IMR-90 (cell line): ENCODE data around the gene AMPD2. TPM values are rescaled to one million over a fixed set of nuclear protein-coding genes. Genes with fewer than 3 reads are reported as not detected.

Source experiments
- ATAC-seq: fragments of 200-7000 bp; cut with Tn5 transposase; 2 replicates; pipeline ENCODE4 v1.9.1; 2020; ENCODE audit warnings: low read depth, mild to moderate bottlenecking, moderate library complexity
- BruUV-seq: library from RNA; stranded (reverse); fragments of 400-500 nt; replicated peaks from 2 replicates; lab custom pipeline; 2021; lab: Mats Ljungman, UMichigan
- CTCF ChIA-PET: fragments of 300-600 bp; formaldehyde crosslinking; extraction: SDS; loops from one replicate; lab custom pipeline; 2021; ENCODE audit warnings: antibody characterized with exemption; lab: Yijun Ruan, JAX
- POLR2A ChIA-PET: fragments of 300-600 bp; sonication (Branson Sonifier 250); formaldehyde crosslinking; loops from one replicate; lab custom pipeline; 2022; ENCODE audit warnings: antibody characterized with exemption; ENCODE audit not compliant: unreplicated experiment; lab: Charles Lee
- DNase-seq: peaks from one replicate; pipeline ENCODE4 v3.0.0; 2013
- H2AFZ ChIP-seq: replicated peaks from 2 replicates; pipeline ENCODE3; 2013; ENCODE audit warnings: low read length, mild to moderate bottlenecking; ENCODE audit not compliant: poor library complexity
- H2AK5ac ChIP-seq: 2 replicates; pipeline ENCODE4 v1.6.1; 2013; ENCODE audit warnings: low read depth, low read length, inconsistent platforms
- H2AK9ac ChIP-seq: replicated peaks from 2 replicates; pipeline ENCODE3; 2013; ENCODE audit warnings: mild to moderate bottlenecking, low read depth, low read length, moderate library complexity; ENCODE audit not compliant: poor library complexity
- H2BK120ac ChIP-seq: 2 replicates; pipeline ENCODE4 v1.6.1; 2013; ENCODE audit warnings: low read depth, low read length, inconsistent platforms
- H2BK15ac ChIP-seq: 3 replicates; pipeline ENCODE4 v1.6.1; 2013; ENCODE audit warnings: low read depth, low read length, inconsistent platforms
- H2BK20ac ChIP-seq: 2 replicates; pipeline ENCODE4 v1.6.1; 2013; ENCODE audit warnings: low read depth, mild to moderate bottlenecking, inconsistent platforms, low read length, moderate library complexity
- H2BK5ac ChIP-seq: 2 replicates; pipeline ENCODE4 v1.6.1; 2013; ENCODE audit warnings: mild to moderate bottlenecking, low read depth, low read length, inconsistent platforms; ENCODE audit not compliant: poor library complexity, severe bottlenecking
- H3K14ac ChIP-seq: replicated peaks from 2 replicates; pipeline ENCODE4 v1.6.1; 2013; ENCODE audit warnings: low read depth, low read length, inconsistent platforms
- H3K18ac ChIP-seq: 2 replicates; pipeline ENCODE4 v1.6.1; 2013; ENCODE audit warnings: low read depth, low read length, control low read depth
- H3K23ac ChIP-seq: 2 replicates; pipeline ENCODE4 v1.6.1; 2013; ENCODE audit warnings: low read depth, low read length, inconsistent platforms
- H3K27ac ChIP-seq: 2 replicates; pipeline ENCODE4 v1.5.1; 2013; ENCODE audit warnings: mild to moderate bottlenecking, control low read depth, low read length; ENCODE audit not compliant: insufficient read depth
- H3K27me3 ChIP-seq: 2 replicates; pipeline ENCODE4 v1.6.1; 2013; ENCODE audit warnings: low read length; ENCODE audit not compliant: control insufficient read depth, insufficient read depth
- H3K36me3 ChIP-seq: 2 replicates; pipeline ENCODE4 v1.6.1; 2013; ENCODE audit warnings: low read length, mixed read lengths; ENCODE audit not compliant: control insufficient read depth, insufficient read depth
- H3K4ac ChIP-seq: 2 replicates; pipeline ENCODE4 v1.6.1; 2013; ENCODE audit warnings: low read depth, low read length, inconsistent platforms
- H3K4me1 ChIP-seq: 2 replicates; pipeline ENCODE4 v1.6.1; 2013; ENCODE audit warnings: low read length, mixed read lengths; ENCODE audit not compliant: control insufficient read depth, insufficient read depth
- H3K4me2 ChIP-seq: 2 replicates; pipeline ENCODE4 v1.6.1; 2013; ENCODE audit warnings: low read depth, mild to moderate bottlenecking, control low read depth, low read length, moderate library complexity
- H3K4me3 ChIP-seq: 2 replicates; pipeline ENCODE4 v1.5.1; 2013; ENCODE audit warnings: low read depth, mild to moderate bottlenecking, control low read depth, low read length, moderate library complexity; ENCODE audit not compliant: insufficient read depth
- H3K56ac ChIP-seq: 2 replicates; pipeline ENCODE4 v1.6.1; 2013; ENCODE audit warnings: low read length, inconsistent platforms; ENCODE audit not compliant: insufficient read depth; ENCODE audit errors: extremely low read depth
- H3K79me1 ChIP-seq, 2 experiments: 2 replicates each; pipeline ENCODE4 v1.6.1; 2013; ENCODE audit warnings: low read length in 2 of 2, inconsistent platforms in 1 of 2, low read depth in 1 of 2
- H3K9ac ChIP-seq: 2 replicates; pipeline ENCODE4 v1.6.1; 2013; ENCODE audit warnings: low read depth, low read length, control low read depth
- H3K9me1 ChIP-seq: 2 replicates; pipeline ENCODE4 v1.6.1; 2013; ENCODE audit warnings: low read length, inconsistent platforms; ENCODE audit not compliant: insufficient read depth
- H3K9me3 ChIP-seq: 2 replicates; pipeline ENCODE4 v1.6.1; 2013; ENCODE audit warnings: low read length; ENCODE audit not compliant: control insufficient read depth, insufficient read depth
- H4K20me1 ChIP-seq: 2 replicates; pipeline ENCODE4 v1.6.1; 2013; ENCODE audit warnings: low read length, inconsistent platforms; ENCODE audit not compliant: insufficient read depth
- H4K5ac ChIP-seq: 2 replicates; pipeline ENCODE4 v1.6.1; 2013; ENCODE audit warnings: mild to moderate bottlenecking, low read depth, low read length, control low read depth
- H4K8ac ChIP-seq, 2 experiments: 2 replicates each; pipeline ENCODE4 v1.6.1; 2013; ENCODE audit warnings: low read depth in 2 of 2, low read length in 2 of 2, control low read depth in 1 of 2, inconsistent platforms in 1 of 2
- H4K91ac ChIP-seq: 2 replicates; pipeline ENCODE4 v1.6.1; 2013; ENCODE audit warnings: low read depth, low read length, inconsistent platforms; ENCODE audit not compliant: insufficient read depth
- MAZ ChIP-seq: IDR thresholded peaks from 2 replicates; pipeline ENCODE4 v1.6.1; 2012; ENCODE audit warnings: low read depth, mild to moderate bottlenecking, low read length, improper control_type of control experiment, moderate library complexity, borderline replicate concordance
- MXI1 ChIP-seq: IDR thresholded peaks from 2 replicates; pipeline ENCODE4 v1.6.1; 2012; ENCODE audit warnings: low read depth, mild to moderate bottlenecking, low read length, moderate library complexity, borderline replicate concordance
- POLR2A ChIP-seq: IDR thresholded peaks from 2 replicates; pipeline ENCODE4 v1.6.1; 2012; ENCODE audit warnings: mild to moderate bottlenecking, low read depth, low read length
- WGBS, 2 experiments: methylation state at CpG; one replicate each; pipeline versions ENCODE4 v1.1.5 to v1.1.7; 2013; ENCODE audit warnings: missing lambda C conversion rate in 2 of 2; ENCODE audit not compliant: insufficient read length in 1 of 2; ENCODE audit errors: extremely low coverage in 2 of 2; 5-methylcytosine and 5-hydroxymethylcytosine counted together
- dilution Hi-C: fragments of 300-500 bp; cut with HindIII; formaldehyde crosslinking; loops from one replicate; pipeline ENCODE4 v1.14.3; 2018; ENCODE audit warnings: low sequenced_read_pairs; ENCODE audit not compliant: unreplicated experiment
- in situ Hi-C: fragments of 300-500 bp; cut with MboI; formaldehyde crosslinking; loops from 3 replicates; pipeline ENCODE4 v1.14.3; 2019; ENCODE audit warnings: low sequenced_read_pairs, inconsistent platforms, mixed read lengths
- intact Hi-C: fragments of 100-400 bp; cut with micrococcal nuclease; formaldehyde crosslinking; loops from 2 replicates; pipeline ENCODE4 v1.10.0; 2022
- polyA plus RNA-seq, 3 experiments: library from polyadenylated mRNA; depleted of rRNA; stranded (reverse); fragments of >200 nt; gene quantifications; 2 replicates each; pipeline ENCODE4 v1.2.3, GENCODE V29; 2012; ENCODE audit warnings: low replicate concordance in 1 of 3
- total RNA-seq: library from RNA; depleted of rRNA; stranded (reverse); fragments of >200 nt; gene quantifications from 2 replicates; pipeline ENCODE4 v1.2.3, GENCODE V29; 2012

The AMPD2 gene
- total and polyA plus RNA-seq, 2 of the 4 experiments (the other 2 are of a cell fraction), result 61.5 to 103 TPM

GRCh38 chr1:109655615-109656519, 36.2 kb downstream of the AMPD2 start, which contains the start of gene GSTM4:
Gene GSTM4, plus strand, starts transcription at chr1:109656099. Its CDS starts 291 bp downstream, at chr1:109656390.
- H3K9ac ChIP-seq, result peak within 1 kb of the TSS; percentile 91
- H4K8ac ChIP-seq, result peak within 1 kb of the TSS; percentile 88 to 99
- TF ChIP-seq POLR2A, result no peak
- TF ChIP-seq MXI1, result no peak
- TF ChIP-seq MAZ, result peak; percentile 30; the same call in 1 of the 2 replicates
- H3K9me3 ChIP-seq, result no peaks in the 10 kb centered on the region
- H4K91ac ChIP-seq, result peak within 1 kb of the TSS; percentile 97
- H2BK120ac ChIP-seq, result peak within 1 kb of the TSS; percentile 99
- H2BK15ac ChIP-seq, result peak within 1 kb of the TSS; percentile 97; the same call in 2 of the 3 replicates
- peak within 1 kb of the TSS; percentile 73 for H2BK5ac ChIP-seq
- peak within 1 kb of the TSS; percentile 88 for H2BK20ac ChIP-seq
- peaks cover 11% of the 10 kb centered on the region; the same call in 1 of the 2 replicates for H3K36me3 ChIP-seq
- CTCF ChIA-PET, result interaction anchor here (0.6 to 0.8 kb wide), 2 partner anchors 12 to 329 kb away, joined by 3 read pairs; partner anchors contain the start of gene AHCYL1
- H3K18ac ChIP-seq, result peak within 1 kb of the TSS; percentile 91
- H3K56ac ChIP-seq, result peak within 1 kb of the TSS; percentile 89
- H3K4me1 ChIP-seq, result no peaks in the 10 kb centered on the region; the same call in 1 of the 2 replicates
- peak within 1 kb of the TSS; percentile 92 for H3K4me2 ChIP-seq
- H3K79me1 ChIP-seq, result peaks cover 0 to 10% of the 10 kb centered on the region in 2 experiments; a peak in 3 of 4 replicates
- peak within 1 kb of the TSS; percentile 83 for H3K27ac ChIP-seq
- H2AK9ac ChIP-seq, result peak within 1 kb of the TSS; percentile 97
- intact Hi-C loops (no loop called here), dilution Hi-C loops (no loop called here), in situ Hi-C loops (no loop called here)
- ATAC-seq, result peak; percentile 99
- peak; percentile 61 for DNase-seq
- H3K4ac ChIP-seq, result peak within 1 kb of the TSS; percentile 99
- POLR2A ChIA-PET, result interaction anchor here (0.5 kb wide), 1 partner anchor 39 kb away, joined by 3 read pairs; no protein-coding TSS in a partner anchor
- H3K4me3 ChIP-seq, result peak within 1 kb of the TSS; percentile 87
- H3K27me3 ChIP-seq, result 0 out of 2 replicates have a peak, but pooled peaks cover 3% of the 10 kb centered on the region
- peak within 1 kb of the TSS; percentile 100 for H2AFZ ChIP-seq
- H2AK5ac ChIP-seq, result peak within 1 kb of the TSS; percentile 87
- 1% methylated on average over 33 of the region's 54 CpGs; no CpG with 5 or more reads in 1 of the 2 experiments for WGBS, 2 experiments
- peak within 1 kb of the TSS; percentile 98 for H3K14ac ChIP-seq
- peak within 1 kb of the TSS; percentile 97 for H3K23ac ChIP-seq
- no TSS peak for BruUV-seq
- peak within 1 kb of the TSS; percentile 88 for H4K5ac ChIP-seq
- peaks cover 9% of the 10 kb centered on the region for H3K9me1 ChIP-seq
- H4K20me1 ChIP-seq, result no peaks in the 10 kb centered on the region
